ENCODE data around the gene ADH1A. TPM values are rescaled to one million over a fixed set of nuclear protein-coding genes. Genes with fewer than 3 reads are reported as not detected.
"Not testable (repeated sequence)": the region's sequence is repeated elsewhere in the genome, so short reads cannot be mapped to it uniquely, and the experiment has no call there.

ADH1A gene
- total RNA-seq, 1 donor from 2014 or later: not detected

DNA sequence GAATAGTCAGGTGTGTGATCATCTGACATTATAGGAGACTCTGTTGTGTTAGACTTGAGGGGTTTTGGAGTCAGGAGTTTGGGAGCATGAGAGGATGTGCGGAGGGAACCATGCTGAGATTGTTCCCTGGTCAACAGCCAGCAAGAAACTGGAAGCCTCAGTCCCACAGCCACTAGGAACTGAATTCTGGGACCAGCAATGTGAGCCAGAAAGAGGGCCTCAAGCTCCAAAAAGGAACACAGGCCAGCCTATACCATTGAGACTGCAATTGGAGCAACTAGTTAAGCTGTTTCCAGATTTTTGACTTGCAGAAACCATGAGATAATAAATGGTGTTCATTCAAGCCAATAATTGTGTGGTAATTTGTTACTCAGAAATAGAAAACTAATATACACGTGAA lies 39.1 kb upstream of the ADH1A start:
- ATAC-seq (ENCODE audit: low read depth): no peak
- ChIA-PET CTCF (no interaction called here), POLR2A (no interaction called here)
- Mint-ChIP-seq H3K27ac (no peak overlapping the region), H3K4me1 (no peaks in the 10 kb centered on the region), H3K27me3 (no peaks in the 10 kb centered on the region), H3K9me3 (peaks cover 4% of the 10 kb centered on the region), H3K36me3 (ENCODE audit: low read depth) (no peaks in the 10 kb centered on the region), H3K4me3 (no peak overlapping the region)
- no peak for DNase-seq
- TF ChIP-seq, protein P1, sequence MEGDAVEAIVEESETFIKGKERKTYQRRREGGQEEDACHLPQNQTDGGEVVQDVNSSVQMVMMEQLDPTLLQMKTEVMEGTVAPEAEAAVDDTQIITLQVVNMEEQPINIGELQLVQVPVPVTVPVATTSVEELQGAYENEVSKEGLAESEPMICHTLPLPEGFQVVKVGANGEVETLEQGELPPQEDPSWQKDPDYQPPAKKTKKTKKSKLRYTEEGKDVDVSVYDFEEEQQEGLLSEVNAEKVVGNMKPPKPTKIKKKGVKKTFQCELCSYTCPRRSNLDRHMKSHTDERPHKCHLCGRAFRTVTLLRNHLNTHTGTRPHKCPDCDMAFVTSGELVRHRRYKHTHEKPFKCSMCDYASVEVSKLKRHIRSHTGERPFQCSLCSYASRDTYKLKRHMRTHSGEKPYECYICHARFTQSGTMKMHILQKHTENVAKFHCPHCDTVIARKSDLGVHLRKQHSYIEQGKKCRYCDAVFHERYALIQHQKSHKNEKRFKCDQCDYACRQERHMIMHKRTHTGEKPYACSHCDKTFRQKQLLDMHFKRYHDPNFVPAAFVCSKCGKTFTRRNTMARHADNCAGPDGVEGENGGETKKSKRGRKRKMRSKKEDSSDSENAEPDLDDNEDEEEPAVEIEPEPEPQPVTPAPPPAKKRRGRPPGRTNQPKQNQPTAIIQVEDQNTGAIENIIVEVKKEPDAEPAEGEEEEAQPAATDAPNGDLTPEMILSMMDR (IDR thresholded peaks at IDR 0.05): no peak
- intact Hi-C loops (cut with micrococcal nuclease): no loop called here

DNA sequence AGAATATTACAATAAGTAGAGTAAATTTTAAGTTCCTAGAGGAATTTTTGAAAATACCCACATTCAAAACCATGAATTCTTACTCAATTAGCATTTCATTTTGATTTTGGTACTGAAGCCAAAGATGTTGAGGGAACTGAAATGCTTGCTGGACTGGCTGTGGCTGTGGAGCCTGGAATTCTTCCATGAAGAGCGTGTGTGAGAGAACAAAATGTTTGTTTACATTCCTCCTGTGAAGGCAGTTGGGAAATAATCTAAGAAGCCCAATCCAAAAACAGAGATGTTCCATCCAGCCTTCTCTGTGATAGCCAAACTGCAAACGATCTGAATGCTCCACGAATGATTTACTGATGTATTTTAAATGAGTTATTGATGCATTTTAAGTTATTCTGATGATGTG lies 34.2 kb upstream of the ADH1A start:
- Mint-ChIP-seq H3K4me3 (no peak overlapping the region), H3K27ac (no peak overlapping the region), H3K36me3 (ENCODE audit: low read depth) (no peaks in the 10 kb centered on the region), H3K9me3 (peaks cover 4% of the 10 kb centered on the region), H3K27me3 (no peaks in the 10 kb centered on the region), H3K4me1 (no peaks in the 10 kb centered on the region)
- TF ChIP-seq, protein P1 (IDR thresholded peaks at IDR 0.05): no peak
- intact Hi-C loops (cut with micrococcal nuclease): no loop called here
- no peak for ATAC-seq (ENCODE audit: low read depth)
- POLR2A ChIA-PET: no interaction called here
- DNase-seq: no peak
- CTCF ChIA-PET: no interaction called here

DNA sequence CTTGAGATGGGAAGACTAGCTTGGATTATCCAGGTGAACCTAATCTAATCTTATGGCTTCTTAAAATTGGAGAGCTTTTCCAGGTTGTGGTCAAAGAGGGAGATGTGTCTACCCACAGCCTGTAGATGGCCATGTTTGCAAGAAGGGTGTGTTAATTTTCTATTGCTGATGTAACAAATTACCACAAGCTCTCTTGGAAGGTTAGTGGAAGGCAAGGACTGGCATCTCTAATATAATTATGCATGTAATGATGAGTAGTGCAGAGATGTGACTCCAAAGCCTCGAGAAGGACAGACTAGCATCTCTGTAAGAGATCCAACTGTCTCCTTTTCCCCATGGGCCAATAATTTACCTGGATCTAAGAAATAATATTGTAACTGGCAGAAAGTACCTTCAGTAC lies 33.6 kb upstream of the ADH1A start:
- no peaks in the 10 kb centered on the region for H3K27me3 Mint-ChIP-seq
- no peaks in the 10 kb centered on the region for H3K4me1 Mint-ChIP-seq
- CTCF ChIA-PET: no interaction called here
- H3K36me3 Mint-ChIP-seq (ENCODE audit: low read depth): no peaks in the 10 kb centered on the region
- no peak overlapping the region for H3K27ac Mint-ChIP-seq
- H3K9me3 Mint-ChIP-seq: peaks cover 4% of the 10 kb centered on the region
- H3K4me3 Mint-ChIP-seq: no peak overlapping the region
- DNase-seq (no peak), ATAC-seq (ENCODE audit: low read depth) (no peak)
- TF ChIP-seq, protein P1 (IDR thresholded peaks at IDR 0.05): no peak
- POLR2A ChIA-PET: no interaction called here
- intact Hi-C loops (cut with micrococcal nuclease): no loop called here

DNA sequence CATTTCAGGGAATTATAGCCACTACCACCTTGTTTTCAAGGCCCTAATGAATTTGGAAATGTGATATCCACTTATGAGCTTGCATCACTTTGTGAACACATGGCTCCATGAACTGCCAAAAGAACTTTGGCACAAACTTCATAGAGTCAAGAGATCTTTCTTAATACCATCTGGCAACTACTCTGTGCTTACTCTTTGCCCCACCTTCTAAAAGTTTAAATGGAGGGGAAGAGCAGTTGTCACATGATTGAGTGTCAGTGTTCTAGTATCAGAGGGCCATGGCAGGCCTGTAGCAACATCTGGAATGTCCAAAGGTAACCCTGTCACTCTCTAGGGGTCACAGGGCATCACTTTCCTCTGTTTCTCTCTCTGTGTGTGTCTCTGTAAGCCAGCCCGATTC lies 33.0 kb upstream of the ADH1A start:
- Mint-ChIP-seq H3K36me3 (ENCODE audit: low read depth) (no peaks in the 10 kb centered on the region), H3K27ac (no peak overlapping the region), H3K9me3 (peaks cover 4% of the 10 kb centered on the region), H3K4me1 (no peaks in the 10 kb centered on the region), H3K4me3 (no peak overlapping the region), H3K27me3 (no peaks in the 10 kb centered on the region)
- POLR2A ChIA-PET: no interaction called here
- TF ChIP-seq, protein P1 (IDR thresholded peaks at IDR 0.05): no peak
- intact Hi-C loops (cut with micrococcal nuclease): no loop called here
- ATAC-seq (ENCODE audit: low read depth) (no peak), DNase-seq (no peak)
- CTCF ChIA-PET: no interaction called here

DNA sequence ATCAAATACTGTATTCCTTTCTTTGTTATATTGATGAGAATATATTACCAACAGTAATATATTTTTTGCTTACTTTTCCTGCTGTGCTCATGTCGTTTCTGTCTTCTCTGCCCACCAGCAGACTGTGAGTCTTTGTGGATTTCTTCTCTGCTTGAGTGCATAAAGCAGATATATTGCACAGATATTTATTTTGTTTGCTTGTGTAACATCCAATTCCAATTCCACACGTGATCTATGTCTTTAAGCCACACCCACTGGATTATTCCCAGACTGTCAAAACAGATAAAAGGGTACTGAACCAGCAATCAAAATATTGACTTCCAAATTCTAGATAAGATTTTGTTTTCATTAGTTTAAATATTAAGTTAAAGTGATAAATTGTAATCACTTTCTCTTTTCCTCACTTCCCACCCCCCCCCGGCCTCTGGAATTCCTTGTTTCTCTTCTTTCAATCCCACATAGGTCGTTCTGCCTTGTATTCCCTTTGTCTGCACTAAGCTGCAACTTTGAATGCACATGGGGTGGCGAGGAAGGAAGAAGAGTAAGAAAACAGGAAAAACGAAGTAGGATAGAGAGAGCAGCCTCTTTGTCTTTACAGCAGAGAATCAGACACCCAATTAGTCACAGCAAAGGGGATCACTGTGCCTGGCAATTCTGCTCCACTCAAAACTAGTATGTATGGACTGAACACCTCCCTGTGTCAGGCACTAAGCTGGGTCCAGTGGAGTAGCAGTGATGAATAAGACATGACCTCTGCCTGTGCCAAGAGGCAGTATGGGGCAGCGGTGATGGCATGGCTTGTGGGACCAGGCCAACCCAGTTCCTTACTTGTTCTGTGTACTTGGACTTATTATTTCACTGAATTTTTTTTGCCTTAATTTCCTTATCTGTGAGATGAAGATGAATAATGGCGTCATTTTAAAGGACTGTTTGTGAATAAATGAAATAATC lies 30.7 kb upstream of the ADH1A start, which contains the start of gene ADH1B:
Gene ADH1B (minus strand): TSS at position 161 of the 951 bp plus-strand sequence. CDS start 70 bp downstream, at position 91.
- ChIA-PET POLR2A (no interaction called here), CTCF (no interaction called here)
- no peaks in the 10 kb centered on the region for H3K9me3 Mint-ChIP-seq
- DNase-seq (no peak), ATAC-seq (ENCODE audit: low read depth) (no peak)
- H3K27ac Mint-ChIP-seq: no peak within 1 kb of the TSS
- H3K27me3 Mint-ChIP-seq: no peaks in the 10 kb centered on the region
- no peaks in the 10 kb centered on the region for H3K36me3 Mint-ChIP-seq (ENCODE audit: low read depth)
- no peaks in the 10 kb centered on the region for H3K4me1 Mint-ChIP-seq
- intact Hi-C loops (cut with micrococcal nuclease): no loop called here
- no peak within 1 kb of the TSS for H3K4me3 Mint-ChIP-seq
- TF ChIP-seq, protein P1 (IDR thresholded peaks at IDR 0.05): no peak

DNA sequence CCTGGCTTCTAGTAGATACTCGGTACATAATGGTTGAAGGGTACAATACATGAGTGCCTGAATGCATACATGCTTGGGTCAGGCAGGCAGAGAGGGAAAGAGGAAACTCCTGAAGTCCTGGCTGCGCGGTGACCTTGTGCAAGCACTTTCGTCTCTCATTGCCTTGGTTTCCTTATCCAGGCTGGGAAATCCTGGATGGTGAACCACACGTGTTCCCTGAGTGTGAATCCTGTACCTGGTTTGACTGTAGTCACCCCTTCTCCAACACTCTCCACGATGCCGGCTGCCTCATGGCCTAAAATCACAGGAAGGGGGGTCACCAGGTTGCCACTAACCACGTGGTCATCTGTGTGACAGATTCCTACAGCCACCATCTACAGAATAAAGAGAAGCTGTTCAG lies 27.0 kb upstream of the ADH1A start:
- H3K36me3 Mint-ChIP-seq (ENCODE audit: low read depth); H3K4me1 Mint-ChIP-seq; DNase-seq; intact Hi-C loops (cut with micrococcal nuclease); H3K27ac Mint-ChIP-seq; H3K27me3 Mint-ChIP-seq; H3K9me3 Mint-ChIP-seq; ATAC-seq (ENCODE audit: low read depth); POLR2A ChIA-PET; CTCF ChIA-PET; H3K4me3 Mint-ChIP-seq: not testable (repeated sequence)
